Muscle layer of colon (tissue), 2 donors: ENCODE data around the gene DCX.

Experiments
- H3K27ac ChIP-seq: one replicate; pipeline ENCODE4 v1.7.0; 2013; ENCODE audit warnings: low read depth, mild to moderate bottlenecking, low read length, moderate library complexity
- H3K27me3 ChIP-seq, 2 donors: one replicate each; pipeline ENCODE4 v1.7.0; 2013; ENCODE audit warnings: low read length in 2 of 2, mild to moderate bottlenecking in 2 of 2; ENCODE audit not compliant: insufficient read depth in 2 of 2, control insufficient read depth in 1 of 2
- H3K36me3 ChIP-seq: one replicate; pipeline ENCODE4 v1.7.0; 2013; ENCODE audit warnings: mild to moderate bottlenecking, low read length; ENCODE audit not compliant: insufficient read depth
- H3K4me1 ChIP-seq: one replicate; pipeline ENCODE4 v1.7.0; 2013; ENCODE audit warnings: mild to moderate bottlenecking, low read length; ENCODE audit not compliant: insufficient read depth
- H3K4me3 ChIP-seq, 2 donors: one replicate each; pipeline ENCODE4 v1.7.0; 2013; ENCODE audit warnings: low read length in 2 of 2, low read depth in 1 of 2, mild to moderate bottlenecking in 1 of 2, moderate library complexity in 1 of 2
- H3K9ac ChIP-seq: one replicate; pipeline ENCODE4 v1.7.0; 2013; ENCODE audit warnings: low read length
- H3K9me3 ChIP-seq: one replicate; pipeline ENCODE4 v1.7.0; 2013; ENCODE audit warnings: mild to moderate bottlenecking, low read length
- donor health status: abdominal sarcoma.
- donor health status: Adenocarcinoma of cecum.

Gene DCX

DNA sequence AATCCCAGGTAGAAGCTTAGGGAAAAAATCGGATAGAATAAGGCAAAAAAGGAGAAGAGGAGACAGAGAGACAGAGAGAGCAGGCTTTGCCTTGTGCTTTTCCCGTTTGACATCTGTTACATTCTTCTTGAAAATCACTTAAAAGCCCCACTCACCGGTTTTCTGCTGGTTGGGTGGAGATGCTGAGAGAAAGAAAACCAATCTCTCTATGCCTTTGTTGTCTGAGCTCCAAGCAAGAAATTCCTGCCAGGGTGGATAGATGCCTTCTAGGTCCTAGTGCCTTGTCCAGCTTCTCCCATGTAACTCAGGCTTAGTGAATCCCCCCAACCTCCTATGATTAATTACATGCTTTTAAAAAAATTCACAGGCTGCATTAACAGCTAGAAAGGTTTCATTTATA, at the start of gene DCX:
TSS of gene DCX (minus strand) at position 210 of the 400 bp plus-strand sequence. CDS start 1,794 bp downstream, outside the sequence.
- no peaks in the 10 kb centered on the region for H3K36me3 ChIP-seq
- H3K4me3 ChIP-seq, result no peak within 1 kb of the TSS

DNA sequence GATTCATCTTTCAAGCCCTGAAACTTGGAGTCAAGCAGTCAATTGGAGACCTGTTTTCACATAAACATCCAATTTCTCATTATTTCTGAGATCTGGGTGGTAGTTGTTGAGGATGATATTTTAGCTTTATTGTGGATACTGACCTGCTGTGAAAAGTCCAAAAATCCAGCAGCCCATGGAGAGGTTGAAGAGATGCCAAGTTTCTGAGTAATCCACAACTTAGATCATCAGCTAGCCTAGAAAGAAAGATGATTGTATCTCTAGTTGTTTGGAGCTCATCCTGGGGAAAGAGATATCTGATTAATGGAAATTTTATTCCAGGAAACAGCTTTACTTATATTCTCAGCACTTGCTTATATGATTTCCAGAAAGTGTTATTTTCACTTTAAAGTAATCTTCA, 48.6 kb upstream of the DCX start:
- H3K27me3 ChIP-seq, result no peaks in the 10 kb centered on the region
- no peaks in the 10 kb centered on the region for H3K36me3 ChIP-seq
- H3K27ac ChIP-seq, result no peak overlapping the region
- H3K9me3 ChIP-seq, result no peaks in the 10 kb centered on the region
- H3K4me3 ChIP-seq, result no peak overlapping the region
- no peak overlapping the region for H3K9ac ChIP-seq
- no peaks in the 10 kb centered on the region for H3K4me1 ChIP-seq

More for the DNA sequence above, at the start of gene DCX:
- H3K9me3 ChIP-seq, result no peaks in the 10 kb centered on the region
- H3K27ac ChIP-seq, result no peak within 1 kb of the TSS
- H3K27me3 ChIP-seq, result peaks cover 12 to 16% of the 10 kb centered on the region in 2 donors
- no peaks in the 10 kb centered on the region for H3K4me1 ChIP-seq
- no peak within 1 kb of the TSS for H3K9ac ChIP-seq

DNA sequence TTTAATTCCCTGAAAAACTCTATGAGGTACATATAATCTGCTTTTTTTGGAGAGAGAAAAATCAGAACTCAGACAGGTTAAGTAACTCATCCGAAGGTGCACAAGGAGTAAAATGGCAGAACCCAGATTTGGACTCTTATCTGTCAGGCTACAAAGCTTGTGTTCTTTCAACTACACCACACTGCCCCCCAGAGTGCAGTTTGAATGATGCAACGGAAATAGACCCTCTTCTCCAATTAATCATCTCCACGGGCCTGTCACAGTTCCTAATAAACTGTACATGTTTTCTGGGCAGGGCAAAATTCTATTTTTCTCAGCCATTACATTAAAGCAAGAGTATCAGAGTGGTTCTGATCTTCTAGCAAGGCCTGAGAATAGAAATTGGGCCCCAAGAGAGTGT, 35.3 kb upstream of the DCX start:
- no peaks in the 10 kb centered on the region for H3K9me3 ChIP-seq

DNA sequence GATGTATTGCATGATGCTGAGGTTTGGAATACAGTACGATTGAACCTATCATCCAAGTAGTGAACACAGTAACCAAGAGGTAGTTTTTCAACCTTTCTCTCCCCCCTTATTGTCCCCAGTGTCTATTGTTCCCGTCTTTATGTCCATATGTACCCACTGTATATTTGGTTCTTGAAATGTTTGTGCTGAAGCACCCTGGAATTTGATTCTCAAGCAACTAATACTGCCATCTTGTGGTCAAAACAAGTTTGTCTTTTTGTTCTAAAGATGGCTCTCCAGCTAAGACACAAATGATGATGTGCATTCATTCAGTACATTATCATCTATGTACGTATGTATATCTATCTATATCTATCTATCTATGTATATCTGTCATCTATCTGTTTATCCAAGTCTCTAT, 33.5 kb upstream of the DCX start:
- Histone ChIP-seq H3K9me3 (no peaks in the 10 kb centered on the region), H3K36me3 (no peaks in the 10 kb centered on the region), H3K27ac (no peak overlapping the region), H3K27me3 (peaks cover 10 to 16% of the 10 kb centered on the region in 2 donors), H3K4me3 (no peak overlapping the region), H3K9ac (no peak overlapping the region), H3K4me1 (no peaks in the 10 kb centered on the region)

More for the DNA sequence above, 35.3 kb upstream of the DCX start:
- H3K27me3 ChIP-seq, result peaks cover 10 to 12% of the 10 kb centered on the region in 2 donors
- no peak overlapping the region for H3K27ac ChIP-seq
- no peak overlapping the region for H3K4me3 ChIP-seq
- no peaks in the 10 kb centered on the region for H3K4me1 ChIP-seq
- H3K9ac ChIP-seq, result no peak overlapping the region
- no peaks in the 10 kb centered on the region for H3K36me3 ChIP-seq

DNA sequence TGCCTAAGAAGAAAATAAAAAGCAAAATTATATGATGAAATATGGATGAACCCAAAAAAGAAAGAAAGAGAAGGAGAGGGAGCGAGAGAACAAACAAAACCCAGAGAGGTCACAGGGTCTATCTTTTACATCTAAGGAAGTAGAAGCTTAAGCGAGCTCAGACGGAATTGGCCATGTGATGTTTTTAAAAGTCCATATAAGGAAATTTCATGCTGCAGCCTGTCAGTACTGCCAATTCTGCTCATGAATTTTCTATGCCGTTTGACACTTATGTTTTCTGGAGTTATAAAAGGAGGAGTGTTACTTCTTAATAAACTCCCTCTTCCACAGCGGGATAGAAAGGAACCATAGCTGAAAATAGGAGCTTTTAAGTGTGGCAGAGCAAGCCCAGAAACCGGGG, 32.9 kb upstream of the DCX start:
- no peaks in the 10 kb centered on the region for H3K4me1 ChIP-seq
- H3K4me3 ChIP-seq, result no peak overlapping the region
- H3K27ac ChIP-seq, result no peak overlapping the region
- no peak overlapping the region for H3K9ac ChIP-seq
- H3K36me3 ChIP-seq, result no peaks in the 10 kb centered on the region
- peaks cover 10 to 16% of the 10 kb centered on the region in 2 donors for H3K27me3 ChIP-seq
- no peaks in the 10 kb centered on the region for H3K9me3 ChIP-seq

DNA sequence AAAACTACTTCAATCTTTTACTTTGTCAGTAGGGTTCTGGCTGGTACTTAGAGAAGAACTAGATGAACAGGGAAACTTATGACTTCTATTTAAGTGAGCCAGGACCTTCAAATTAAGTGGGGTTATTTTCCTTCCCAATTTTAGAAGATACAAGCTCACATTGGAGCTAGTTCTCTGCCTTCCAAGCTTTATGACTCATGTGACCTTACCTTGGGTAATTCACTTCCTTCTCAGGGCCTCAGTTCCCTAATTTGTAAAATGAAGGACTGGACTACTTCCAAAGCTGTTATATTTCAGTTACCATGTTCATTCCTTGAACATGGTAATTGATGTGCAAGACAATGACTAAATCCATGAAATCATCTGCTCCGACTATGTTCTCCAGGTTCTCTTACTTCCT, 32.0 kb upstream of the DCX start:
- no peak overlapping the region for H3K4me3 ChIP-seq
- H3K36me3 ChIP-seq, result no peaks in the 10 kb centered on the region
- peaks cover 10 to 16% of the 10 kb centered on the region in 2 donors for H3K27me3 ChIP-seq
- H3K9ac ChIP-seq, result no peak overlapping the region
- no peaks in the 10 kb centered on the region for H3K9me3 ChIP-seq
- no peak overlapping the region for H3K27ac ChIP-seq
- H3K4me1 ChIP-seq, result no peaks in the 10 kb centered on the region

DNA sequence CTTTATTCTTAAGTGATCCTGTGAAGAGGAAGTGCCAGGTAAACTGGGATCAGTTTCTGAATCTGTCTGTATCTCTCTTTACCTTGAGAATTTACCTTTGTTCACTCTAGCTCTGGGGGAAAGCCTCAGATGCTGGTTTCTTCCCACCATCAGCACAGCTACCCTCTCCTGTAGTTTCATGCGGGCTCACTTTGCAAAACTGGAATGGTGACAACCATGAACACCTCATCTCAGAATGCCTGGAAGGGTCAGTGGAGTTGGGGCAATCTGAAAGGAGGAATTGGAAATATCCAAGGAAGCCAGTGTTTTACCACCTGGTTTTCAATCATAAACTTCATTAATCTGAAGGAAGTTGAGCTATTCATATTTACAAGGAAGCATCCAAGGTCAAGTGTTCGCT, 30.8 kb upstream of the DCX start:
- peaks cover 4 to 16% of the 10 kb centered on the region in 2 donors for H3K27me3 ChIP-seq
- H3K9ac ChIP-seq, result no peak overlapping the region

DNA sequence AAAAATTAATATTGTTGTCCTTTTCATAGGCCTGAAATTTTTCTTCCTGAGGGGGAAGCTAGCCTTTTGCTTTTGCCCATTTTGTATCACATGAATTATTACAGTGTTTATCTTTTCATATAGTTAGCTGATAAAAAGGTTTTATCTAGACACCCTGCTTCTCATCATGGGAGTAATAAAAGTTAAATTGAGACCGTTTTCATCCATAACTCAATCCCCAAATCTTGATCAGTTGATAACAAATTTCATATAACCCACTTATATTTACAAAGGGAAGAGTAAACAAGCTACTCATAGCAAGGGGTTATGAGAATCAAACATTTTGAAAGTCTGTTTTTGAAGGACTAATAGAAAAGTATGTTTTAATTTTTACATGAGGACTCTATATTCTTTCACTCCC, 23.5 kb upstream of the DCX start:
- no peaks in the 10 kb centered on the region for H3K4me1 ChIP-seq
- no peak overlapping the region for H3K27ac ChIP-seq
- H3K9ac ChIP-seq, result no peak overlapping the region
- H3K27me3 ChIP-seq, result peaks cover 0 to 4% of the 10 kb centered on the region in 2 donors
- no peak overlapping the region for H3K4me3 ChIP-seq
- H3K9me3 ChIP-seq, result no peaks in the 10 kb centered on the region
- no peaks in the 10 kb centered on the region for H3K36me3 ChIP-seq

More for the DNA sequence above, 30.8 kb upstream of the DCX start:
- H3K4me3 ChIP-seq, result no peak overlapping the region
- H3K36me3 ChIP-seq, result no peaks in the 10 kb centered on the region
- no peak overlapping the region for H3K27ac ChIP-seq
- H3K9me3 ChIP-seq, result no peaks in the 10 kb centered on the region
- H3K4me1 ChIP-seq, result no peaks in the 10 kb centered on the region

DNA sequence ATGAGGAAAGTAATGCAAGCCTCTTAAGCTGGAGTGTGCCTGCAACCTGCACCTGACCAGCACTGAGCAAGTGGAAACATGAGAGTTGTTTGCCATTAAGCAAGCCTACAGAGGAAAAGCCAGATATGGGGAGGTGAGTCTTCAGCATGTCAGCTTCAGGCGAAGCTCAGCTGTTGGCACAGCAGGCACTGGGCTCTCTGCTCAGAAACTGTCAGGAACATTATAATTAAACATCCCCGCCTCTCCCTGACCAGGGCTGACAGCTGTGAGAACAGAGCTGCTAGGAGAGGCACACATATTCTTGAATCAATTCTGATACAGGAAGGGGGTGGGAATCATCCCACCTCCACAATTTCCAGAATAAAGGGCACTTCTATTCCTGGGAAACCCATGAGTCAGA, 19.0 kb upstream of the DCX start:
- Histone ChIP-seq H3K27me3 (no peaks in the 10 kb centered on the region), H3K27ac (no peak overlapping the region), H3K4me1 (no peaks in the 10 kb centered on the region), H3K9ac (no peak overlapping the region), H3K9me3 (no peaks in the 10 kb centered on the region), H3K4me3 (no peak overlapping the region), H3K36me3 (no peaks in the 10 kb centered on the region)

DNA sequence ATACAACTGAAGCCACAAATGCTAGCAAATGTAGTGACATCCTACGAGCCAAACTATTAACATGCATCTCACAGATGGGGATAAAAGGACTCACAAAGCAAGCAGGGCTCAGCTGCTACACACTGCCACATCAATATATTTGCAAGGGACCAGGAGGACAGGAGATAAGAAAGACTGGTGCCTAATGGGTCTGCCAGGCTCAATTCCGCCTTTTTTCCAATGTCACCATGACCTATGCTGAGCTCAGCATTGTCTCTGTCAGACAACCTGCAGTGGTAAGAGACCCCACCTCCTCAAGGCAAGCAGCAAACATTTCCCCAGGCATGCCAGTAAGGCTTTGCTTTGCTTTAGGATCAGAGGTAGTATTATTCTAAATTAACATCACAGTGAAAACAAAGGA, 435 bp downstream of the DCX start:
- no peaks in the 10 kb centered on the region for H3K9me3 ChIP-seq
- H3K27ac ChIP-seq, result no peak overlapping the region
- no peak overlapping the region for H3K9ac ChIP-seq
- no peaks in the 10 kb centered on the region for H3K4me1 ChIP-seq
- peaks cover 12 to 16% of the 10 kb centered on the region in 2 donors for H3K27me3 ChIP-seq
- no peaks in the 10 kb centered on the region for H3K36me3 ChIP-seq
- H3K4me3 ChIP-seq, result no peak overlapping the region

DNA sequence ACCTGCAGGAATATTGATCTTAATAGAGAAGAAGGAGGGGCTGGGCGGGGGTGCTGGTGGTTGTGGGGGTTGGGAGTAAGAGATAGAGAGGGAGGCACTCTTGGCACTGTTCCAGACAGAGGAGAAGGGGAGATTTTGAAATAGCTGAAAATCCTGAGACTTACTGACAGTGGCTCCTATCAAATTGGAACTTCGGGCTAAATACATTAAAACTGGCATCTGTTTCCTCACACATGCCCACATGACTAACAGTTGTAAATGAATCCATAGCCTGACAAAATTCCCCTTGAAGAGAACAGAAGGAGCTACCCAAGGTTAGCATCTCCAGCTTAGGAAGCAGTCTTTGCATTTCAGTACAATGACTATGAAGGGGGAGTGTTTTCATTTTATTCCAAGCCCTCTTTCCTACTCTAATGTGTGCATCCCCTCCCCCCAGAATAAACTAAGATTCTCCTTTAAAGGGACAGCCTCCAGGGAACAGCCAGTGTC, 1.4 kb downstream of the DCX start:
- H3K36me3 ChIP-seq, result no peaks in the 10 kb centered on the region
- no peak overlapping the region for H3K4me3 ChIP-seq
- peaks cover 12 to 16% of the 10 kb centered on the region in 2 donors for H3K27me3 ChIP-seq
- no peak overlapping the region for H3K9ac ChIP-seq
- no peak overlapping the region for H3K27ac ChIP-seq
- H3K4me1 ChIP-seq, result no peaks in the 10 kb centered on the region
- H3K9me3 ChIP-seq, result no peaks in the 10 kb centered on the region

DNA sequence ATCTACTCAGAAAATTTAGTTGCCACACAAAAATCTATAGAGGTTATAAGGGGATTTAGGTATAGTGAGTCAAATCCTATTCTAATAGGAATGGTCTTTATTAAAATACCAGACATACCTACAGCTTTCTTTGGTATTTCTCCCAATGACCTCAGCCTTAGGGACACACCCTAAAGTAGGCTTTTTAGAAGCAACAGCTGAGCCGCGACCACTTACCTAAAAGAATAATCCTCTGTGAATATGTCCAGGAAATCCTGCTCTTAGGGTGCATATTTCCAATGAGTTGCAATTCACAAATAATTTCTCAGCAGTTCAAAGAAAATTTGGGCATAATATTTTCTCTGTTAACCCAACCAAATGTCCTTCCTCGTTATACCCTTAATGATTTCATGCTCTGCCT, 2.7 kb downstream of the DCX start:
- Histone ChIP-seq H3K27ac (no peak overlapping the region), H3K4me1 (no peaks in the 10 kb centered on the region), H3K9ac (no peak overlapping the region), H3K4me3 (no peak overlapping the region), H3K36me3 (no peaks in the 10 kb centered on the region), H3K9me3 (no peaks in the 10 kb centered on the region), H3K27me3 (peaks cover 12 to 16% of the 10 kb centered on the region in 2 donors)
